Measurements from ENCODE around the gene PPP1R13B.

- TF ChIP-seq EZH2 (IDR thresholded peaks at IDR 0.05) (no peak), POLR2AphosphoS5 (IDR thresholded peaks at IDR 0.05; ENCODE audit: borderline replicate concordance, low read depth, low read length) (no peak)
Observed at GRCh38 chr14:103763730-103764488, 83.5 kb downstream of the PPP1R13B start.

All from SK-N-MC (cell line).